Effector CD4-positive, alpha-beta T cell (primary cell): ENCODE data around the gene OR10A3. TPM values are rescaled to one million over a fixed set of nuclear protein-coding genes. Genes with fewer than 3 reads are reported as not detected.
"Not testable (repeated sequence)": the region's sequence is repeated elsewhere in the genome, so short reads cannot be mapped to it uniquely, and the experiment has no call there.

Experiments used
- DNase-seq: peaks from one replicate; pipeline ENCODE4 v3.0.0-alpha.2; 2020
- total RNA-seq: gene quantifications from one replicate; lab custom pipeline; 2026; lab: John Stamatoyannopoulos, UW

OR10A3 gene, protein sequence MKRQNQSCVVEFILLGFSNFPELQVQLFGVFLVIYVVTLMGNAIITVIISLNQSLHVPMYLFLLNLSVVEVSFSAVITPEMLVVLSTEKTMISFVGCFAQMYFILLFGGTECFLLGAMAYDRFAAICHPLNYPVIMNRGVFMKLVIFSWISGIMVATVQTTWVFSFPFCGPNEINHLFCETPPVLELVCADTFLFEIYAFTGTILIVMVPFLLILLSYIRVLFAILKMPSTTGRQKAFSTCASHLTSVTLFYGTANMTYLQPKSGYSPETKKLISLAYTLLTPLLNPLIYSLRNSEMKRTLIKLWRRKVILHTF
- total RNA-seq: not detected

DNA sequence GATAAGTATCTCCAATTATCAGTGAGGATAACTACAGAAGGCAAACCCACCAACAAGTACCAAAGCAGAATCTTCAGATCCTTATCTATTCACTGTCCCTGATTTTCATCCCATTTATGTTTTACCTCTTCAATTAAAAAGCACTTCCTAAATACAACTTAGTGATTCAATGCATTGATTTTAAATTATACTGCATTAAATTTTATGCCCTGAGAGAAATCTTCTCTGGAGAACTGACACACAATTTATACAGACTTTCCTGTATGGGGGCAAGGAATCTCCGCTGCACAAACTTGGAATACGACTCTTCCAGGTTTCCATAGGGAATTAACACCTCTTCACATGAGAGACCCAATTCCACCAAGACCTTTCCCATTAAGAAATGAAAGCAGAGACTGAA, at the start of gene OR10A3:
OR10A3 (minus strand) TSS at position 101 of the 400 bp plus-strand sequence. CDS start 2,188 bp downstream, outside the sequence.
- no peak for DNase-seq

DNA sequence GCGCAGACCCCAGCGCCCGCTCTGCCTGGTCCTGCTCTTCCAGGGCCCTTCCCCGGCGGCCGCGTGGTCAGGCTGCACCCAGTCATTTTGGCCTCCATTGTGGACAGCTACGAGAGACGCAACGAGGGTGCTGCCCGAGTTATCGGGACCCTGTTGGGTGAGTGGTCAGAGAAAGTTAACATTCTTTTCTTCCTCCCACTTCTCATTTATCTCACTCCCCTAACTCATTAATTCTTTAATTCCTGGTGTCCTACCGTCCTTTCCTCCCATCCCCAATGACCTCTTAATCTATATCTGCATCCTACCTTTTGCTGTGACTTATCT, 46.0 kb upstream of the OR10A3 start:
- DNase-seq: not testable (repeated sequence)

DNA sequence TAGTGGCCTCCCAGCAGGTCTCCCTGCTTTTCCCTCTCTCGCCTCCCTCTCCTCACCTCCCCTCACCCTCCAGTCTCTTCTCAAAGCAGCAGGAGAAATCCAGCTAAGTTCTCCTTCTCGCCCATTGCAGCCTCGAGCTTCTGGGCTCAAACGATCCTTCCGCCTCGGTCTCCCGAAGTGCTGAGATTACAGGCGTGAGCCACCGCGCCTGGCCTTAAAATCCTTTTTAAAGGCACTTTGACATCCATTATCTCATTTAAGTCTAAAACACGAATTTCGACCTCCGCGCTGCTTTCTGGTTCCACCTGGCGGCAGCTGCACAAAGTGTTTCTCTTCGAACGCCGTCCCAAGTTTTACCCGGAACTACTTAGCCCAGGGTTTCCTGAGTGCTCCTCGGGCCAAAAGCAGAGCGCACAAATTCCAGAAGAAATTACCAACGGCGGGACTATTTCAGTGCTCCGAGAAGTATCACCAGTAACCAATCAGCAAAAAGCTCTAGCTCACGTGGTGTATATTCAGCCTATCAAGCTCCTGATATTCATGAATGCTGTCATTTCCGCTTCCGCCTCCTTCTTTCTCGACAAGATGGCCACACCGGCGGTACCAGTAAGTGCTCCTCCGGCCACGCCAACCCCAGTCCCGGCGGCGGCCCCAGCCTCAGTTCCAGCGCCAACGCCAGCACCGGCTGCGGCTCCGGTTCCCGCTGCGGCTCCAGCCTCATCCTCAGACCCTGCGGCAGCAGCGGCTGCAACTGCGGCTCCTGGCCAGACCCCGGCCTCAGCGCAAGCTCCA, 45.5 kb upstream of the OR10A3 start, which contains the start of gene EIF3F:
EIF3F (plus strand) TSS at position 570 of the 792 bp plus-strand sequence; CDS start at position 586, 16 bp downstream.
- peak; percentile 92 for DNase-seq

DNA sequence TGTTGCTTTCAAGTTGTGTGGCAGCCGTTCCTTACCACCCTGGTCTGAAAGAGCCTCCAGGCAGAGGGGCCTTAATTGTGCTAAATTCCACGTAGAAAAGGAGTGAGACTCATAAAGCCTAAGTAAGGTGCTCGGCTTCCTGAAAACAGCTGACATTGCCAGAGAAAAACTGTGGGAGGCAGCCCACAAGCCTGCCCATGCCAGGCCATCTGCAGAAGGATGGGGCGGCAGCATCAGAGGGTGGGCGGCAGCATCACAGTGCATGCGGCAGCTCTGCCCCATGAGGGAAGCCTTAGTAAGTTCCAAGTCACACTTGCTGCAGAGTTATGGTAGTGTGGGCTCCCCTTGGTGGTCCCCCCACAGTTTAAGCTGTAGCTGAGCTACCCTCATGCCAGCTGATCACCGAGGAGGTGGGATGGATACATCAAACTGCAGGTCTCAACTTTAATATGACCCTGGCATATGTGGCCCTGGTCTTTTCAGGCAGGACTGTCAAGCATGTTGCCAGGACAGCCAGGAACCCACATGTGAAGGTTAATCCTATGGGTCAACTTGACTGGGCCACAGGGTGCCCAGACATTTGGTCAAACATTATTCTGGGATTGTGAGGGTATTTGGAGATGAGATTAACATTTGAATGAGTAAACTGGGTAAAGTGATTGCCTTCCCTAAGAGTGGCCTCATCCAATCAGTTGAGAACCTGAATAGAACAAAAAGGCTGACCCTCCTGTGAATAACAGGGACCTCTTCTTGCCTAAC, 42.5 kb upstream of the OR10A3 start:
- DNase-seq: no peak

DNA sequence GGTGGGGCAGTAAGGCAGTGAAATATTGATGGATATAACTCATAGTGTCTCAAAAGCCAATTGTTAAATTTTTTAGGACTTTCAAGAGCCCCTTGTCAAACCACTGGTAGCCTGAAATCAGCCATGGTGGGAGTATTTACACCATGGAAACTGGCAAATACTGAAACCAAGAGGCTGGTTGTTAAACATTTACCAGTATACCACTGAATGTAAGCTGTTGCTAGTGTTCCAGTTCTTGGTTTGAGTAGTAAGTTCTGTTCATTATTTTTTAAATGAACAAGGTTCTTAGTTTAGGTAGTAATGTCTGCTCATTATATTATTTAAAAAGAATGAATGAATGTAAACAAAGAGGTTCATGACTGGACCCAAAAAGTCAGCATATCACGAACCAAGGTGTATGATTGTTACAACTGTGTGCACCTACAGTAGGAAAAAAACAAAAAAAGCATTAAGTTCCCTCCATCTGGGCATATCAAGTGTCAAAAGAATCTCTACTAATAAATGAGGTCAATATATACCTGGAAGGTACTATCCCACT, 41.1 kb upstream of the OR10A3 start:
- no peak for DNase-seq

DNA sequence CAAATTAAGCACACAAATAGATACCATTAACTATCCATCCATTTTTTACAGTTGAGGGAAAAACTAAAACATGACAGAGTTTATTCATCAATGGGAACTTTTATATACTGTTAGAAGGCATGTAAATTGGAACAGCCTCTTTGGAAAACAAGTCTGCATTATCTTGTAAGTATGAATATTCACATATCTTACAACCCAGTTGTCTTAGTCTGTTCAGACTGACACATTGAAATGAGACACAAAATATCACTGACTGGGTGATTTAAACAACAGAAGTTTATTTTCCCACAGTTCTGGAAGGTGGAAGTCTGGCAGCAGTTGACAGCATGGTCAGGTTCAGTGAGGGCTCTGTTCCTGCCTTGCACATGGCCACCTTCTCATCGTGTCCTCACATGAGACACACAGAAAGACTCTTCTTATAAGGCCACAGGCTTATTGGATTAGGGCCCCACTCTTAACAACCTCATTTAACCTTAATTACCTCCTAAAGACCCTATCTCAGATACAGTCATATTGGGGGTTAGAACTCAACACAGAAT, 40.2 kb upstream of the OR10A3 start:
- DNase-seq: no peak

DNA sequence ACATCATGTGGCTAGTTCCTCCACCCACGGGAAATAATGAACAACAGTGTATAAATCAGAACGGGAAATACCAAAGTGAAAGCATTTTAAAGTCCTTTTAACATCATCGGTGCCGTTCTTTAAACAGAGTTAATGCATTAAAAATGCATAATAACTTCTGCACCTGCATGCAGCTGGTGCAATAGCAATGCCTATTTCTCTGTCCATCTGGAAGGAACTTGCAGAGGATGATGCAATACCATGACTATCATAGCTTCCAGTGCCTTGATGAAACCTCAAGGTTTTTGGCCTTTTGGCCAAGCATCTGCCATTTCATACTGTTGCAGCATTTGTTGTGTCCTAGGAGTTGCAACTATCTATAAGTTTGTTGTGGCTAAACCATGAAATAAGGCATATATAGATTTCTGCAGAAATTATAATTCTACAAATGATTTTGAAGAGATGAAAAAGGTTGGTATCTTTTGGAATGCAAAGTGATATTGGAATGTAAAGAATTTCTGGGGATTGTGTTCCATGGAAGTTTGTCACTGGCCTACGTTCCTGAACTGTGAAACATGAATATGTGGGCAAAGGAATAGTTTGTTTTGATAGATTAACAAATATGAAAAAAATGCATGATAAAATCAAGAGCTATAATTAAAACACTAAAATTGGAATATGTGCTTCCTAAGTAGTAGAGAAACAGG, 35.9 kb upstream of the OR10A3 start:
- DNase-seq: no peak

DNA sequence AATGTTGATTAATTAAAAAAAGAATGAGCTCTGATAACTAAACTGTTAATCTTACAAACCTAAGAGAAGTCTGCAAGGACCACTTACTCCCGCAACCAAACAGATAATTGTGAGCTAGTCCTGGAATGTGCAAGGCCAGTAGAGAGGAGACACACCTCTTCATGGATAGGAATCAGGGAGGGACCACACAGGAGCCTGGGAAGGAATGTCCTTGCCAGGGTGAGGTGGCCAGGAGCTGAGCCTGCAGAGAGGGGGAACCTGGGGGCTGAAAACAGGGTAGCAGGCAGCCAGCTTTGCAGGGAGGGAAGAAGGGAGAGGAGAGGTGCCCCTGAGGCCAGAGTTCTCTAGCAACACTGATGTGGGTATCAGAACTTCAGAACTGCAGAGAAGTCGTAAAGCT, 33.2 kb upstream of the OR10A3 start:
- no peak for DNase-seq

DNA sequence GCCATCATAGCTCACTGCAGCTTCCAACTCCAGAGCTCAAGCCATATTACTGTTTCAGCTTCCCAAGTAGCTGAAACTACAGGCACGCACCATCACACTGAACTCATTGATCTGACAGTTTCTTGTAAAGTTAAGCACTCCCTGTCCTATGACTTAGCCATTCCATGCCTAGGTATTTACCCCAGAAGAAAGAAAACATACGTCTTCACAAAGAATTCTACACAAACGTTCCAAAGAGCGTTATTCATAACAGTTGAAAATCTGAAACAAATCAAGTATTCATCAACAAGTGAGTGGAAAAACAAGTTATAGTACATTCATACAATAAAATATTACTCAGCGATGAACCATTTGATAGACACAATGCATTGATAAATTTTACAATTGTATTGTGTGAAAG, 31.5 kb upstream of the OR10A3 start:
- no peak for DNase-seq

DNA sequence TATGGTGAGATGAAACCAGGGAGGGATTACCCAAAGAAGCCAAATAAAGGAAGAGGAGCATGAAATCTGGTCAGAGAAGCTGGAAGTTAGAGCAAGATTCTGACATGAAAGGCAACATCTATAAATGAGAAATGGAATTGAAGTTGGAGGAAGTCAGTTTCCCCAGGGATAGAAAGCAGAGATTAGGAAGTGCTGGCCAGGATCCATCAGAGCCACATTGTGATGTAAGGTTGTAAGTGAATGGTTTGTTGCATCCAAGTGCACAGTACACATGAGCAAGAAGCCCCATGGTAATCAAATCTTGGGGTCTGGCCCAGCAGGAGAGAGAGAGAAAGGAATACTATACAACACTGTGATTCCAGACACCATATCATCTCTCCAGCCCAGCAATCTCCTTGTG, 30.3 kb upstream of the OR10A3 start:
- DNase-seq: no peak

DNA sequence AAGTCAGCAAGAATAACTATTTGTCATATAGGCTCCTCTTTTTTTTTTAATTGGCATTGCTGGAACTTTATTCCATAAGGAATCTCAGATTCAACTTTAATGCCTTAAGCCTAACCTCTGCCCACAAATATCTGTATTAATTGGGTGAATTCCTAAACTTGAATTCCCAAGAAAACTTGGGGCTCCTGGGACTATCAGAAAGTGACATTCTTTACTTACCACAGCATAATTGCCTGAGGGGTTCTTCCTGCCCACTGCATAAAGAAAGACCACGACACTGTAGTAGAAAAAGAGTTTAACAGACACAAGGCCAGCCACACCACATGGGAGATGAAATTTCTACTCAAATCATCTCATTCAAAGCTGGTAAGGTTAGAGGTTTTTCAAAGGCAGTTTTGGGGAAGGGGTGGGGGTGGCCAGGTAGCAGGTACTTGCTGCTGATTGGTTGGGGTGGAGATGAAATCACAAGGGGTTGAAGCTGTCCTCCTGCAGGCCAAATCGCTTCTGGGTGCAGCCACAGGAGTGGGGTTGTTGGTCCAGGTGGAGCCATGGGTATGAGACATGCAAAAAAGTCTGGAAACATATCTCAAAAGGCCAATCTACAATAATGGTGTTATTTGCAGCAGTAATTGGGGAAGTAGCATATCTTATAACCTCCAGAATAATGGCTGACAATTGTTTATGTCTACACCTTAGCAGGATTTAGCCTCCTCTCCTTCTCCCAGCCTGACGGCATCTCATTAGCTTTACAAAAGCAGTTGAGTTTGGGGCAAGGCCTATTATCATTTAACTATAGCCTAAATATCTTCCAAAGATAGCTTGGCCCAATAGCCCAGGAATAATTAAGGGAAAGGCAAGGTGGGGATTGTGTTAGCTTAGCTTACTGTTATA, 28.5 kb upstream of the OR10A3 start:
- DNase-seq: no peak

DNA sequence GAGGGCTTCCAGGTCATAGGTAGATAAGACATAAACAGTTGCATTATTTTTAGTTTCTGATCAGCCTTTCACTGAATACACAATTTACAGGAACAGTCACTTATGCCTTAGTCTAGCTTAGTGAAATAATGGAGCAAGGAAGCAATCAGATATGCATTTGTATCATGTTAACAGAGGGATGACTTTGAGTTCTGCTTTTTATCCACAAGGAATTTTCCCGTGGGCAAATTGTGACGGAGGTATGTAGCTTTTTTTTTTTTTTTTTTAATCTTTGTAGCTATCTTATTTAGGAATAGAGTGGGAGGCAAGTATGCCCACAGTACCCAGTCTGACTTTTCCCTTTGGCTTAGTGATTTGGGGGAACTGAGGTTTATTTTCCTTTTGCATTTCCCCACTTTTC, 27.2 kb upstream of the OR10A3 start:
- DNase-seq: no peak

DNA sequence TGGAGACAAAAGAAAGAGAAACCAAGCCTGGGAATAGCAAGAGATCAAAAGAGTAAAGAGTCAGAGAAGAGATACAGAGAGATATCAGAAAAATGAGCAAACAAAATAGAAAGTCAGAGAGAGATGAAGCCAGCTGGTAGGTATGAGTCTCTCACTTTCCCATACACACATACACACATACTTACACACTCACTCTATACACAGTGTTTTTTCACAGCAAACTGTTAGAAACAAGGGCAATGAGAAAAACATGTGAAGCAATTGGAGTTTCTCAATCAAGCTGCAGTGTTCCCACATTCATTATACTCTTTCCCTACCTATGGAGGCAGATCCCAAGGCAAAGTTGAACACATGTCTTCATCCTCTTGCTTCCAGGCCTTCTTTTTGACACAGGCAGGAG, 26.3 kb upstream of the OR10A3 start:
- DNase-seq: no peak

DNA sequence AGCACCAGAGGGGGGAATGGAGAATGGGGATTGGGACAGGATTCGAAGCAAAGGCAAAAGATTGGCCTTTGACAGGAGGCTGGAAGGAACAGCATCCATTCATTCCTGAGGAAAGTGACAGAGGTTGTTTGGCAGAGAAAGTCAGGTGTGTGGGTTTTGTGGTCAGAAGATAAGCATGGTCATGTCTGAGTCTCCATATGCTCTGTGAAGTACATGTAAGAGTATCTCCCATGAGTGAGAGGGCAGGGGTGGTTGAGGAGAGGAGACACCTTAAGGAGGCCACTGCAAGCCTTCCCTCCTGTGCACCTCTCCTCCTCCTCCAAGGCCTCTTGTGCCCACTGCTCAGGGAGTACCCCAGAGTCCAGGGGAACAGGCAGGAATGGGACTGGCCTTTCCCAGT, 25.6 kb upstream of the OR10A3 start:
- no peak for DNase-seq

DNA sequence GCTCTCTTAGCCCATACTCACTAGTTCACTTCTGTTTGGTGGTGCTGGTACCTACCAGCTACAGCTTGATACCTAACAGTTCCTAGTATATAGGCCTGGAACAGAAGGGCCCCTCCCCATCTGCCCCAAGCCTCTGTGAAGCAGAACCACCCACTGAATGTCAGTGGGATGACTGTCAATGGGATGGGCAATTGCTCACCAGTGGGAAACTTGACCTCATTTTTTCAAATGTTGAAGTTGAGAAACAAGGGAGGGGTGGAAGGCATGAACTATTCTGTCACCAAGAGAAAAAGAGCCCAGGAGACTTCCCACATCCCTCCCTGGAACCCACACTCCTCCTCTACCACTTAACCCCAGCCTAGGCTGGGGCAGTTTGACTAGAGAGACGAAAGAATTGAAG, 23.9 kb upstream of the OR10A3 start, which contains the start of gene NLRP10:
NLRP10 (minus strand) TSS at position 62 of the 400 bp plus-strand sequence. CDS start 1,952 bp downstream, outside the sequence.
- DNase-seq: no peak

DNA sequence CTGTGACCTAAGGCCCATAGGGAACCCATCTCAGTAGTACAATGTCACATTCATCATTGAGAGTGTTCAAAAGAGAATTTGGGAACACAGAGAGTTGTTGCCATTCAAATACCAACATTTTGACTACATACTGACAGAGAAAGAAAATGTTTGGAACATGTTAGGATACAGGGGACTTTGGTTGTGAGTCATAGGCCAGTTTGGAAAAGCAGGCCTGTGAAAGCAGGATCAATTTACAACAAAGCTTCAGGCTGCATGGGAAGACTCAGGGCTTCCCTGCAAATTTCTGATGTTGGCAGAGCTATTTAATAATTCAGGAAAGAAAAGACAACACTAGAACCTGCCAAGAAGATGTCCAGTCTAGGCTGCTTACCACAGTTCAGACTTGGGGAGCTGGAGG, 23.4 kb upstream of the OR10A3 start:
- DNase-seq: no peak

DNA sequence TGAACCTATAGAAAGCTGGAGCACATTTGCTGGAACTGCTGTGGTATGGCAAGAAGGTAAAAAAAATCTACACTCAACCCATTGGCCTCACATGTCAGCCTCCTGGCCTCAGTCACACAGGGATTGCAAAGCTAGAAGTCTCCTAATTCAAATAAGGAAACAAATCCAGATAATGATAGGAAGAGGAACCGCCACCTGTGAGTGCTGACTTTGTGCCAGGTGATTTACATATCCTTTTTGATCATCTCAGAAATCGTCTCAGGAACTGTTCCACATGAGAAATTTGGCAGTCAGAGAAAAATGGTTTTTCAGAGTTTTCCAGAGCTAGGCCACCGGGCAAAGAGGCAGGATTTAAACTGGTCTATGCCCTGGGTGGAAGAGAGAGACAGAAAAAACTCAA, 22.8 kb upstream of the OR10A3 start:
- DNase-seq: no peak

DNA sequence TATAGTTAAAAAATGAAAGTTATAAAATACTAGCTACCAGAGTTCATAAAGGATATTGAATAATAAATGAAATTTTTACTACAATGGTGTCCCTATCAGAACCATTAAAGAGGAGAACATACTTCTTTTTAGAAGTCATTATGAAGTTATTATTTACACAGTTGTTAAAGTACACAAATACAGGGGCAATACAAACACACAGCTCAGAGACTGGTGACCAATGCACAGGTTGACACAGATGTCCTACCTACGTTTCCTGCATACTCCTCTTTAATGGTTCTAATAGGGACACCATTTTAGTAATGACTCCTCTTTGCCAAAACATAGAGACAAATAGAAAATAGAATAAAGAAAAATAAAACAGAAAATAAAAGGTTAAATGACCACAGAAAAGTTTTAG, 13.7 kb upstream of the OR10A3 start:
- DNase-seq: no peak

DNA sequence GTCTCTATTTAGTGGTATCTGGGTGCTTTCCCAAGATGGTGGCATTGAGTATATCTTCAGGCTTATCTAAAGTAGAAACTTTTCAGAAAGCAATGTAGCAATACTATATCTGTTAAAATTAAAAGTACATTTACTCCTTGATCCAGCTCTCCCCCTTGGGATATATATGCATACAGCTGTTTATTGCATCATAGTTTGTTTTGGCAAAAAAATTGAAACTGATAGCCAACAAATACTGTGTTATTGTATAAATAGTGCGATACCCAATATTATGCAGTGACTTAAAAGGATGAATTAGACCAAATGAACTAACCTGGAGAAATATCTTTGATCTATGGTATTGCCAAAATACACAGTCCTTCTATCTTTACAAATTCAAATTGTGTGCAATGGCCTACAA, 8.4 kb upstream of the OR10A3 start:
- DNase-seq: no peak

DNA sequence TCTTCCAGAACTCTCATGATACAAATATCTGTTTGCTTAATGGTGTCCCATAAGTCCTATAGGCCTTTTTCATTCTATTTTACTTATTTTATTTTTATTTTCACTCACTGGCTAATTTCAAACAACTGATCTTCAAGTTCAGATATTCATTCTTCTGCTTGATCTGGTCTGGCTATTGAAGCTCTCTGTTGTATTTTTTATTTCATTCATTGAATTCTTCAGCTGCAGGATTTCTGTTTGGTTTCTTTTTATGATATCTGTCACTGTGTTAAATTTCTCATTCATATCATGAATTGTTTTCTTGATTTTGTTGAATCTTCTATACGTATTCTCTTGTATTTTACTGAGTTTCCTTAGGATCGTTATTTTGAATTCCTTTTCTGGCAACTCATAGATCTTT, 2.6 kb upstream of the OR10A3 start:
- no peak for DNase-seq

DNA sequence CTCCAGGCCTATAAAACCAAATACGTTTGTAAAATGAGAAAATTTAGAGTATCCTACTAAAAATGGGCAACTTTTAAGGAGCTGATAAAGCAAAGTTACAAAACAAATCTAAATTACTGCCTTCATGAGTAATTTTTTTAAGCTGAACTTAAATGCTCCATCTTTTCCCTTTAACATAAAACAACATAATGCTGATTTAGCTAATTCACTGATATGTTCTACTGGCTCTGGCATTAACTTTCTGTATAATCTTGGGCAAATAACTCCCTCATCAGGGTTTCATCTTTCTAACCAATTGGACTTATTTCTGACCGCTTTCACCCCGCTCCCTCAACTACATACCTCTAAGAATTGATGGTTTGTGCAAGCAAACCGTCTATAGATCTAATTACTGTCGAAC, 362 bp downstream of the OR10A3 start:
- no peak for DNase-seq
